Heart left ventricle (tissue), 13 donors: ENCODE results near the gene CPLX1.

ENCODE experiments used
- CTCF ChIP-seq, 12 donors: fragments of 200-600 bp; sonication (generic) in 4 of 12; IDR thresholded peaks; one replicate each; pipeline versions ENCODE4 v1.5.0 to v1.8.0; 2018 to 2022; ENCODE audit warnings: antibody characterized with exemption in 12 of 12, mild to moderate bottlenecking in 5 of 12
- POLR2A ChIP-seq, 2 donors: fragments of 450-650 bp; IDR thresholded peaks; one replicate each; pipeline ENCODE4 v1.6.1; 2017; ENCODE audit warnings: antibody characterized with exemption in 2 of 2, mild to moderate bottlenecking in 2 of 2, moderate library complexity in 2 of 2
- donor health status: ischemic (EF 13 %, LVEDD 7.1; RV severe dilation, severe dysfunction).
- donor health status: DM: no; HTN: yes; CAD: no.
- donor health status: DM: no; HTN: no; CAD: no.
- donor health status: ischemic (EF 25% LVEDD 6.9; RV normal size, moderate dysfunction).
- donor health status: ischemic (EF 25% LVEDD 5.7; RV mildly dilated, moderate dysfunction).
- donor health status: ischemic (EF 35%, LVEDD 5.7; RV mildly dilated, moderate dysfunction).
- donor health status: nonischemic (EF 11% LVEDD 7.7; RV severe dilation, severe dysfunction).
- donor health status: DM: yes; HTN: yes; CAD: no.
- donor health status: PGD.
- donor health status: ischemic (EF 29% LVEDD 5.4; RV normal size, mild dysfunction).
- donor health status: nonischemic (EF 23%, LVEDD 6.1; RV moderate dilation, normal function).

GRCh38 chr4:780716-781492 is 45.0 kb downstream of the CPLX1 start:
- TF ChIP-seq CTCF (IDR thresholded peaks at IDR 0.05) (no peak), POLR2A (IDR thresholded peaks at IDR 0.05) (no peak)
